ENCODE results near the gene TCL1B.

TCL1B gene

GRCh38 chr14:95679998-95680735 is 6.1 kb upstream of the TCL1B start:
- no peaks in the 10 kb centered on the region for H3K36me3 ChIP-seq (ENCODE audit: insufficient read depth, insufficient read length, low read length)
- H3K9ac ChIP-seq (ENCODE audit: insufficient read length, low read depth) = no peak overlapping the region
- DNase-seq (ENCODE audit: low read depth, low spot score) = no peak
- no peaks in the 10 kb centered on the region for H3K4me1 ChIP-seq (ENCODE audit: insufficient read depth, insufficient read length)
- no peak overlapping the region for H3K4me3 ChIP-seq (ENCODE audit: insufficient read length, low read depth)
- TF ChIP-seq YY1 (IDR thresholded peaks at IDR 0.05; ENCODE audit: insufficient read depth, insufficient read length) (no peak), ZNF274 (IDR thresholded peaks at IDR 0.05; ENCODE audit: low read depth, low read length) (no peak), SUZ12 (IDR thresholded peaks at IDR 0.05; ENCODE audit: extremely low read depth, insufficient read depth, insufficient read length) (no peak)
- H3K9me3 ChIP-seq (ENCODE audit: insufficient read depth, low read length) = peaks cover 8% of the 10 kb centered on the region; the same call in 1 of the 2 replicates
- no peaks in the 10 kb centered on the region for H3K27me3 ChIP-seq (ENCODE audit: insufficient read depth, insufficient read length)

- Histone ChIP-seq H3K4me1 (ENCODE audit: insufficient read depth, insufficient read length) (no peaks in the 10 kb centered on the region), H3K27me3 (ENCODE audit: insufficient read depth, insufficient read length) (no peaks in the 10 kb centered on the region), H3K9me3 (ENCODE audit: insufficient read depth, low read length) (peaks cover 8% of the 10 kb centered on the region; the same call in 1 of the 2 replicates), H3K4me3 (ENCODE audit: insufficient read length, low read depth) (no peak overlapping the region), H3K9ac (ENCODE audit: insufficient read length, low read depth) (no peak overlapping the region), H3K36me3 (ENCODE audit: insufficient read depth, insufficient read length, low read length) (no peaks in the 10 kb centered on the region)
- DNase-seq (ENCODE audit: low read depth, low spot score) = no peak
- TF ChIP-seq YY1 (IDR thresholded peaks at IDR 0.05; ENCODE audit: insufficient read depth, insufficient read length) (no peak), ZNF274 (IDR thresholded peaks at IDR 0.05; ENCODE audit: low read depth, low read length) (no peak), SUZ12 (IDR thresholded peaks at IDR 0.05; ENCODE audit: extremely low read depth, insufficient read depth, insufficient read length) (no peak)
These were observed 5.1 kb upstream of the TCL1B start for GRCh38 chr14:95681153-95681552.

- no peak overlapping the region for H3K9ac ChIP-seq (ENCODE audit: insufficient read length, low read depth)
- no peaks in the 10 kb centered on the region for H3K36me3 ChIP-seq (ENCODE audit: insufficient read depth, insufficient read length, low read length)
- TF ChIP-seq SUZ12 (IDR thresholded peaks at IDR 0.05; ENCODE audit: extremely low read depth, insufficient read depth, insufficient read length) (no peak), ZNF274 (IDR thresholded peaks at IDR 0.05; ENCODE audit: low read depth, low read length) (no peak), YY1 (IDR thresholded peaks at IDR 0.05; ENCODE audit: insufficient read depth, insufficient read length) (no peak)
- H3K4me1 ChIP-seq (ENCODE audit: insufficient read depth, insufficient read length) = peaks cover 5% of the 10 kb centered on the region
- H3K4me3 ChIP-seq (ENCODE audit: insufficient read length, low read depth) = no peak overlapping the region
- DNase-seq (ENCODE audit: low read depth, low spot score) = no peak
- H3K9me3 ChIP-seq (ENCODE audit: insufficient read depth, low read length) = no peaks in the 10 kb centered on the region
- H3K27me3 ChIP-seq (ENCODE audit: insufficient read depth, insufficient read length) = no peaks in the 10 kb centered on the region
These were observed 2.4 kb upstream of the TCL1B start for GRCh38 chr14:95683793-95684192.

GRCh38 chr14:95686935-95687334 is 709 bp downstream of the TCL1B start:
- Histone ChIP-seq H3K27me3 (ENCODE audit: insufficient read depth, insufficient read length) (no peaks in the 10 kb centered on the region), H3K9ac (ENCODE audit: insufficient read length, low read depth) (no peak overlapping the region), H3K4me1 (ENCODE audit: insufficient read depth, insufficient read length) (peaks cover 5% of the 10 kb centered on the region), H3K36me3 (ENCODE audit: insufficient read depth, insufficient read length, low read length) (no peaks in the 10 kb centered on the region), H3K4me3 (ENCODE audit: insufficient read length, low read depth) (no peak overlapping the region), H3K9me3 (ENCODE audit: insufficient read depth, low read length) (no peaks in the 10 kb centered on the region)
- no peak for DNase-seq (ENCODE audit: low read depth, low spot score)
- no peak for TF ChIP-seq YY1 (IDR thresholded peaks at IDR 0.05; ENCODE audit: insufficient read depth, insufficient read length)
- no peak for TF ChIP-seq SUZ12 (IDR thresholded peaks at IDR 0.05; ENCODE audit: extremely low read depth, insufficient read depth, insufficient read length)

GRCh38 chr14:95689441-95689840 is 3.2 kb downstream of the TCL1B start:
- H3K36me3 ChIP-seq (ENCODE audit: insufficient read depth, insufficient read length, low read length) = no peaks in the 10 kb centered on the region
- H3K9me3 ChIP-seq (ENCODE audit: insufficient read depth, low read length) = no peaks in the 10 kb centered on the region
- no peak overlapping the region for H3K9ac ChIP-seq (ENCODE audit: insufficient read length, low read depth)
- no peak for DNase-seq (ENCODE audit: low read depth, low spot score)
- no peak overlapping the region for H3K4me3 ChIP-seq (ENCODE audit: insufficient read length, low read depth)
- TF ChIP-seq ZNF274 (IDR thresholded peaks at IDR 0.05; ENCODE audit: low read depth, low read length) (no peak), SUZ12 (IDR thresholded peaks at IDR 0.05; ENCODE audit: extremely low read depth, insufficient read depth, insufficient read length) (no peak), YY1 (IDR thresholded peaks at IDR 0.05; ENCODE audit: insufficient read depth, insufficient read length) (no peak)
- no peaks in the 10 kb centered on the region for H3K27me3 ChIP-seq (ENCODE audit: insufficient read depth, insufficient read length)
- peaks cover 5% of the 10 kb centered on the region for H3K4me1 ChIP-seq (ENCODE audit: insufficient read depth, insufficient read length)

GRCh38 chr14:95690815-95691214 is 4.6 kb downstream of the TCL1B start:
- peaks cover 5% of the 10 kb centered on the region for H3K4me1 ChIP-seq (ENCODE audit: insufficient read depth, insufficient read length)
- TF ChIP-seq YY1 (IDR thresholded peaks at IDR 0.05; ENCODE audit: insufficient read depth, insufficient read length) (no peak), ZNF274 (IDR thresholded peaks at IDR 0.05; ENCODE audit: low read depth, low read length) (no peak), SUZ12 (IDR thresholded peaks at IDR 0.05; ENCODE audit: extremely low read depth, insufficient read depth, insufficient read length) (no peak)
- H3K4me3 ChIP-seq (ENCODE audit: insufficient read length, low read depth) = no peak overlapping the region
- H3K36me3 ChIP-seq (ENCODE audit: insufficient read depth, insufficient read length, low read length) = no peaks in the 10 kb centered on the region
- no peak for DNase-seq (ENCODE audit: low read depth, low spot score)
- no peak overlapping the region for H3K9ac ChIP-seq (ENCODE audit: insufficient read length, low read depth)
- no peaks in the 10 kb centered on the region for H3K27me3 ChIP-seq (ENCODE audit: insufficient read depth, insufficient read length)
- H3K9me3 ChIP-seq (ENCODE audit: insufficient read depth, low read length) = no peaks in the 10 kb centered on the region

- H3K4me3 ChIP-seq (ENCODE audit: insufficient read length, low read depth) = no peak overlapping the region
- DNase-seq (ENCODE audit: low read depth, low spot score) = no peak
- H3K36me3 ChIP-seq (ENCODE audit: insufficient read depth, insufficient read length, low read length) = no peaks in the 10 kb centered on the region
- no peak overlapping the region for H3K9ac ChIP-seq (ENCODE audit: insufficient read length, low read depth)
- H3K27me3 ChIP-seq (ENCODE audit: insufficient read depth, insufficient read length) = no peaks in the 10 kb centered on the region
- TF ChIP-seq YY1 (IDR thresholded peaks at IDR 0.05; ENCODE audit: insufficient read depth, insufficient read length) = no peak
- no peak for TF ChIP-seq SUZ12 (IDR thresholded peaks at IDR 0.05; ENCODE audit: extremely low read depth, insufficient read depth, insufficient read length)
- TF ChIP-seq ZNF274 (IDR thresholded peaks at IDR 0.05; ENCODE audit: low read depth, low read length) = no peak
- peaks cover 4% of the 10 kb centered on the region for H3K4me1 ChIP-seq (ENCODE audit: insufficient read depth, insufficient read length)
- H3K9me3 ChIP-seq (ENCODE audit: insufficient read depth, low read length) = no peaks in the 10 kb centered on the region
These were observed 5.4 kb downstream of the TCL1B start for GRCh38 chr14:95691591-95691990.

Measured in NT2/D1 (cell line).